NCI-H1417 (cell line): Measurements from ENCODE around the gene HMGN1.

Source experiments
- DNase-seq, 3 experiments: peaks; one replicate each; lab custom pipeline; 2025; lab: John Stamatoyannopoulos, UW

Gene HMGN1

GRCh38 chr21:39296891-39297290 lies 52.0 kb downstream of the HMGN1 start:
- DNase-seq = no peak
